GM12864 (cell line): ENCODE data around the gene ASF1B.
A peak's percentile ranks its signal among the peaks of the same experiment; 100 is the strongest.

Source experiments
- DNase-seq: peaks from one replicate; pipeline ENCODE4 v3.0.0-alpha.2; 2011; ENCODE audit warnings: low read depth
- H3K4me3 ChIP-seq: 2 replicates; pipeline ENCODE4 v1.5.1; 2011; ENCODE audit warnings: mild to moderate bottlenecking, low read depth, low read length, control low read depth
- TF ChIP-seq, protein P1 (sequence below): IDR thresholded peaks from 2 replicates; pipeline ENCODE4 v1.5.1; 2011; ENCODE audit warnings: low read depth, mild to moderate bottlenecking, moderate library complexity, low read length, control low read depth, inconsistent platforms; ENCODE audit errors: missing control alignments

Gene ASF1B

DNA sequence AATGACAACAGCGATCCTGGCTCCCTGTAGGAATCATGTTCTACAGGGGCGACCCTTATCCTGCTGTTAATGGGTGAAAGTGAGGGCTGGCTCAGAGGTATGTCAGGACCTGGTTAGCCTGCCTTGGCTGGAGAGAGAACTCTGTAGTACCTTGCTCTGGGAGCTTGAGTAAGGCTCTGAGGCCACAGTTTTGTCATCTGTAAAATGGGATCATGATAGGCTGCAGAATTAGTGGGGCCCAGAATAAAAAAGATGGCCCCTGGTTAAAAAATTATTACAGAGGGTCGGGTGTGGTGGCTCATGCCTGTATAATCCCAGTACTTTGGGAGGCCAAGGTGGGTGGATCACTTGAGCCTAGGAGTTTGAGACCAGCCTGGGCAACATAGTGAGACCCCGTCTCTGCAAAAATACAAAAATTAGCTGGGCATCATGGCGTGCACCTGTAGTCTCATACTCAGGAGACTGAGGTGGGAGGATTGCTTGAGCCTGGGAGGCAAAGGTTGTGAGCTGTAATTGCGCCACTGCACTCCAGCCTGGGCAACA is 35.3 kb downstream of the ASF1B start:
- DNase-seq, result no peak
- no peak overlapping the region for H3K4me3 ChIP-seq
- TF ChIP-seq, protein P1, sequence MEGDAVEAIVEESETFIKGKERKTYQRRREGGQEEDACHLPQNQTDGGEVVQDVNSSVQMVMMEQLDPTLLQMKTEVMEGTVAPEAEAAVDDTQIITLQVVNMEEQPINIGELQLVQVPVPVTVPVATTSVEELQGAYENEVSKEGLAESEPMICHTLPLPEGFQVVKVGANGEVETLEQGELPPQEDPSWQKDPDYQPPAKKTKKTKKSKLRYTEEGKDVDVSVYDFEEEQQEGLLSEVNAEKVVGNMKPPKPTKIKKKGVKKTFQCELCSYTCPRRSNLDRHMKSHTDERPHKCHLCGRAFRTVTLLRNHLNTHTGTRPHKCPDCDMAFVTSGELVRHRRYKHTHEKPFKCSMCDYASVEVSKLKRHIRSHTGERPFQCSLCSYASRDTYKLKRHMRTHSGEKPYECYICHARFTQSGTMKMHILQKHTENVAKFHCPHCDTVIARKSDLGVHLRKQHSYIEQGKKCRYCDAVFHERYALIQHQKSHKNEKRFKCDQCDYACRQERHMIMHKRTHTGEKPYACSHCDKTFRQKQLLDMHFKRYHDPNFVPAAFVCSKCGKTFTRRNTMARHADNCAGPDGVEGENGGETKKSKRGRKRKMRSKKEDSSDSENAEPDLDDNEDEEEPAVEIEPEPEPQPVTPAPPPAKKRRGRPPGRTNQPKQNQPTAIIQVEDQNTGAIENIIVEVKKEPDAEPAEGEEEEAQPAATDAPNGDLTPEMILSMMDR, result no peak

DNA sequence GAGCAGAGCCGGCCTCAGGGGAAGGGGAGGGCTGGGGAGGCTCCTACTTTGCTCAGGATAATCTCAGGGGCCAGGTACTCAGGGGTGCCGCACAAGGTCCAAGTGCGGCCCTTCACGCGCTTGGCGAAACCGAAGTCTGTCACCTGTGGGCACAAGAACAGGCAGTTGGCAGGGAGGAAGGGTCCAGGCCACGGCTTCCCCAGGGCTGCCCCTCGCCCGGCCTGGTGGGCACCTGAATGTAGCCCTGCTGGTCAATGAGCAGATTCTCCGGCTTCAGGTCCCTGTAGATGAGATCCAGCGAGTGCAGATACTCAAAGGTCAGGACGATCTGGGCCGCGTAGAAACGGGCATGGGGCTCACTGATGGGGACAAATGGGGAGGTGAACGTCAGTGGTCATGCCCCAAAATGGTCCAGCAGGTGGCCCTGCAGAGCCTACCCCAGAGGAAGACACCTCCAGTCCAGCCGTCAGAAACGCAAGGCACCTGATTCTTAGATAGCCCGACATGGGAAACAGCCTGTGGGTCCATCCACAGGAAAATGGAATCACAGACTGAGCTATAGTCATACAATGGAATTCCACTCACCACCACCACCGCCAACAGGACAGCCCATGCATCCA is 38.7 kb downstream of the ASF1B start:
- no peak for DNase-seq
- H3K4me3 ChIP-seq, result no peak overlapping the region
- TF ChIP-seq, protein P1, result no peak

DNA sequence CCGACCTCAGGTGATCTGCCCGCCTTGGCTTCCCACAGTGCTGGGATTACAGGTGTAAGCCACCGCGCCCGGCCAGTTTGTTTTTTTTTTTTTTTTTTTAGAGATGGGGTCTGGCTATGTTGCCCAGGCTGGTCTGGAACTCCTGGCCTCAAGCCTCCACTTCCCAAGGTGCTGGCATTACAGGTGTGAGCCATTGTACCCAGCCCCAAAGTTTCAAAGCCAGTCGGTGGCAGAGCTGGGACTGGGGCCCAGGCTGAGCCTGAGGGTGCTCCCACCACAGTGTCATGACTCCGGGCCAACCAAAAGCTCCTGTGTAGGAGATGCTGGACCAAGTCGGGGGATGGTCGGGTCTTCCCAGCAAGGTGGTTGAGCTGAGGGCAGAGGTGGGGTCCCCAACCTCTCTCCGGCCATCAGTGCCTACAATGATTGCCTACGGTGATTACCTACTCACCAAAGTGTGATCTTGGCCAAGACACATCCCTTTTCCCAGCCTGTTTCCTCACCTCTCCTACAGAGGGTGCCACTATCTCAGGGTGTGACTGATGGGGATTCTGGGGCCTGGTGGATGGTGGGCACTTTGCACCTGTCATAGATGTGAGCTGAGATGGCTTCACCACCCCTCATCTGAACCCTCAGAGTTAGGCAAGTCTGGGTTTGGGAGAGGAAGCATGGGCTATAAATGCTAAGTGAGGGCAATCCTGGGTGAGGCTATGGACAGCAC is 40.0 kb downstream of the ASF1B start:
- H3K4me3 ChIP-seq, result no peak overlapping the region
- DNase-seq, result no peak
- TF ChIP-seq, protein P1, result no peak

DNA sequence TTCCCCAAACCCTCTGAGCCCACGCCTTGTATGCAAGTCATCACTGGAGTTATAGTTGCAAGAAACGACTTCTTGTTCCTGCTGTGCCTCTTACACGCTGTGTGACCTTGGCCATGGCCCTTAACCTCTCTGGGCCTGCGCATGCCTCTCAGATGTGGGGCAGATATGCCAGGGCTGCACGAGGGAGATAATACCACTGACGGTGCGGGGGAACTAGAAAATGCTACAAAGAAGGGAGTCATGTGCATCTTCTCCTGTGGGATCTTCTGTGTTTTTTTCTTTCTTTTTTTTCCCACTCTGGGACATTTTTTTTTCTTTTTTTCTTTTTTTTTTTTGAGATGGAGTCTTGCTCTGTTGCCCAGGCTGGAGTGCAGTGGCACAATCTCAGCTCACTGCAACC is 41.5 kb downstream of the ASF1B start:
- no peak overlapping the region for H3K4me3 ChIP-seq
- DNase-seq, result no peak
- TF ChIP-seq, protein P1, result no peak

DNA sequence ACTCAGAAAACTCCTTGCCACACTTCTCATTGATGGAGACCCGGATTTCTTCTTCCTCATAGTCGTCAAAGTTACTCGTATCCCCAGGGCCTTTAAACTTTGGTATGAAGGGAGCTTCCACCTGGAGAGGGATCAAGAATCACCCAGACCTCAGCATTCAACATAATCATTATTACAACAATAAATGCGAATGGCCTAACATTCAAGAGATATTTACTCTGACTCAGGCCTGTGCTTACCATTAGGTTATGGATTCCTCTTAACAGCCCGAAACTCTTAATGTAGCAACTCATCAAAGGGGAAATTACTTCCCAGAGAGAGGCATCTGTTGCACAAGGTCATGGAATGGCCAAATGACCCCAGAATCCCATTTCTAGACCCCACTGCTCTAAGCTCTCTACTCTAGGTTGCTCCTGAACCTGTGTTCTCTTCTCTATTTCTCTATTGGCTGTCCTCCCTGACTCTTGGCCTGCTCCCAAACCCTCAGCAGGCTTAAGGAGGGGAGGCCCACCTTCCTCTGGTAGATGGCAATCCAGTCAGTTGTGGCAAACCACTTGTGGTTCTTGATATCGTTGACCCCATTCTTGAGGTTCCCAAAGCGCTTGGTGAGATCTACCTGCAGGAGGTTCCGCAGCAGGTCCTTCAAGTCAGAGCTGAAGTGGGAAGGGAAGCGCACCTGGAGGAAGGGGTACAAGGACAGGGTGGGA is 43.1 kb downstream of the ASF1B start:
- no peak for DNase-seq
- H3K4me3 ChIP-seq, result no peak overlapping the region
- TF ChIP-seq, protein P1, result no peak

DNA sequence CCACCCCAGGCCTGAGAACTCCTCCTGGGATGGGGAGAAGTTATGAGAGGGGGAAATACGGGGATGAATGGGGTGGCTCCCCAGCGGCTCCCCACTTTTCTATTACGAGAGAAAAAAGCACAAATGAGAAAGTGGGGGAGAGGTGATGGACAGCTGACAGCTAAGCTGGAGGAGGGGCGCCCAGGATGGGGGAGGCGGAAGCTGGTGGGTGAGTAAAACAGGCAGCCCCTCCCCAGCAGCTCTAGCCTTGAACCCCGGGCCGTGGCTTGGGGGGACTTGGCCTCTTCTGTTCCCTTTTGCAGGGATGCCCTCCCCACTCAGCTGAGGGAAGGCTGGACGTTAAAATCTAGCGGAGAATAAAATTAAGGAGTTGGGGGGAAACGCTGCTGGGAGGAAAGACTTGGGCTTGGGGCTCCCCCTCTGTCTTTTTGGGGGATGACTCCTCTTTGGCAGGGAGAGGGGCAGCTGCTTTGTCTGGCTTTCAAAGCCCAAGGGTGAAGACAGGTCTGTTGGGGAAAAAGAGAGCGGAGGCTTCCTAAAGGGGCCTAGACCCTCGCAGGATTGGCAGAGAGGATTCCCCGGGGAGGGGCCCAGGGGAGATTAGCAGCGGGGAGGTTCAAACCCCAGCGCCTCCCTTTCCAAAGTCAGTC is 44.5 kb downstream of the ASF1B start:
- no peak for DNase-seq
- H3K4me3 ChIP-seq, result peak overlapping the region; percentile 94
- TF ChIP-seq, protein P1, result no peak
